HepG2 (cell line): ENCODE data around the gene ASCL3. TPM values are rescaled to one million over a fixed set of nuclear protein-coding genes. Genes with fewer than 3 reads are reported as not detected.

Experiments
- DMAP1 ChIP-seq: IDR thresholded peaks from 2 replicates; pipeline ENCODE4 v1.6.1; 2016
- HIVEP1 ChIP-seq: sonication (generic); formaldehyde crosslinking; IDR thresholded peaks from 2 replicates; pipeline ENCODE4 v1.4.0; 2020; ENCODE audit warnings: mild to moderate bottlenecking, missing genetic modification reagents
- HNRNPH1 ChIP-seq: fragments of 200-400 bp; formaldehyde crosslinking; optimal IDR thresholded peaks from 2 replicates; pipeline ENCODE3; 2017; ENCODE audit warnings: mild to moderate bottlenecking, low read depth, low read length
- IKZF4 ChIP-seq: sonication (generic); formaldehyde crosslinking; IDR thresholded peaks from 2 replicates; pipeline ENCODE4 v1.5.1; 2020; ENCODE audit warnings: borderline replicate concordance, mild to moderate bottlenecking, low read depth, missing genetic modification reagents; ENCODE audit errors: not compliant biosample characterization
- KAT7 ChIP-seq: IDR thresholded peaks from 2 replicates; pipeline ENCODE4 v1.6.1; 2018; ENCODE audit warnings: borderline replicate concordance, missing compliant biosample characterization
- KDM2A ChIP-seq: sonication (generic); formaldehyde crosslinking; IDR thresholded peaks from 2 replicates; pipeline ENCODE4 v1.4.0; 2020; ENCODE audit warnings: low read depth, missing genetic modification reagents, borderline replicate concordance
- KDM3A ChIP-seq: IDR thresholded peaks from 2 replicates; pipeline ENCODE4 v1.6.1; 2018; ENCODE audit warnings: low read depth, missing compliant biosample characterization
- PHF8 ChIP-seq: sonication (generic); formaldehyde crosslinking; IDR thresholded peaks from 2 replicates; pipeline ENCODE4 v1.5.0; 2020; ENCODE audit warnings: missing genetic modification reagents
- POLR2G ChIP-seq: fragments of 200-400 bp; formaldehyde crosslinking; IDR thresholded peaks from 2 replicates; pipeline ENCODE4 v1.6.1; 2018; ENCODE audit warnings: mild to moderate bottlenecking, low read depth, low read length, moderate library complexity
- RARA ChIP-seq: IDR thresholded peaks from 2 replicates; pipeline ENCODE4 v1.6.1; 2016; ENCODE audit warnings: missing genetic modification reagents, missing compliant biosample characterization
- SRSF4 ChIP-seq: fragments of 200-400 bp; formaldehyde crosslinking; IDR thresholded peaks from one replicate; pipeline ENCODE4 v1.6.1; 2018; ENCODE audit warnings: mild to moderate bottlenecking, low read depth, low read length, moderate library complexity; ENCODE audit not compliant: poor library complexity, severe bottlenecking
- YY1 ChIP-seq: IDR thresholded peaks from 2 replicates; pipeline ENCODE4 v1.6.1; 2011; ENCODE audit warnings: low read length, low read depth, moderate library complexity, mild to moderate bottlenecking; ENCODE audit not compliant: insufficient read depth, insufficient replicate concordance
- ZNF746 ChIP-seq: sonication (generic); formaldehyde crosslinking; IDR thresholded peaks from 2 replicates; pipeline ENCODE4 v1.8.0; 2022; ENCODE audit warnings: mild to moderate bottlenecking, missing genetic modification reagents
- ZNF772 ChIP-seq: sonication (generic); formaldehyde crosslinking; IDR thresholded peaks from 2 replicates; pipeline ENCODE4 v1.5.0; 2020; ENCODE audit warnings: mild to moderate bottlenecking, missing genetic modification reagents
- ZNF782 ChIP-seq: sonication (generic); formaldehyde crosslinking; IDR thresholded peaks from 2 replicates; pipeline ENCODE4 v1.4.0; 2020; ENCODE audit warnings: missing genetic modification reagents, mild to moderate bottlenecking, borderline replicate concordance
- ZNF883 ChIP-seq: sonication (generic); formaldehyde crosslinking; IDR thresholded peaks from 2 replicates; pipeline ENCODE4 v1.5.1; 2020; ENCODE audit warnings: mild to moderate bottlenecking, missing genetic modification reagents; ENCODE audit errors: not compliant biosample characterization
- polyA plus RNA-seq, 8 experiments: library from polyadenylated mRNA; depleted of rRNA in 3 of 8; stranded (reverse) in 7 of 8; unstranded in 1 of 8; fragments of >200 nt; fragmentation: Illumina TruSeq in 4 of 8; extraction: Trizol in 4 of 8; gene quantifications; 2 replicates each; pipeline versions ENCODE4 v1.2.1 to v1.2.3, GENCODE V29; 2011 to 2016; ENCODE audit warnings: low read depth in 4 of 8, missing spikeins in 1 of 8, mixed read lengths in 1 of 8; ENCODE audit not compliant: insufficient read depth in 1 of 8
- total RNA-seq, 5 experiments: library from RNA; depleted of rRNA; stranded (reverse); fragments of >200 nt; fragmentation: Illumina TruSeq; extraction: Trizol; gene quantifications; 2 replicates each; pipeline ENCODE4 v1.2.3, GENCODE V29; 2016; ENCODE audit warnings: low read depth in 1 of 5
- TF ChIP-seq, protein P1 (sequence below): IDR thresholded peaks from 2 replicates; pipeline ENCODE4 v1.6.1; 2012; ENCODE audit warnings: inconsistent platforms
- TF ChIP-seq, protein P2 (sequence below): IDR thresholded peaks from 2 replicates; pipeline ENCODE4 v1.6.1; 2016; ENCODE audit warnings: mild to moderate bottlenecking
- TF ChIP-seq, protein P3 (sequence below): IDR thresholded peaks from 2 replicates; pipeline ENCODE4 v1.6.1; 2016; ENCODE audit warnings: low read depth
- TF ChIP-seq, protein P4 (sequence below): sonication (generic); formaldehyde crosslinking; IDR thresholded peaks from 2 replicates; pipeline ENCODE4 v1.5.0; 2020; ENCODE audit warnings: missing genetic modification reagents
- TF ChIP-seq, protein P5 (sequence below): sonication (generic); formaldehyde crosslinking; IDR thresholded peaks from 2 replicates; pipeline ENCODE4 v1.5.1; 2020; ENCODE audit warnings: mild to moderate bottlenecking, missing genetic modification reagents, moderate library complexity

ASCL3 gene
- total and polyA plus RNA-seq, 2 of the 13 experiments (the other 11 are each of a cell fraction or from before 2014, with no cell fraction given) = not detected

DNA sequence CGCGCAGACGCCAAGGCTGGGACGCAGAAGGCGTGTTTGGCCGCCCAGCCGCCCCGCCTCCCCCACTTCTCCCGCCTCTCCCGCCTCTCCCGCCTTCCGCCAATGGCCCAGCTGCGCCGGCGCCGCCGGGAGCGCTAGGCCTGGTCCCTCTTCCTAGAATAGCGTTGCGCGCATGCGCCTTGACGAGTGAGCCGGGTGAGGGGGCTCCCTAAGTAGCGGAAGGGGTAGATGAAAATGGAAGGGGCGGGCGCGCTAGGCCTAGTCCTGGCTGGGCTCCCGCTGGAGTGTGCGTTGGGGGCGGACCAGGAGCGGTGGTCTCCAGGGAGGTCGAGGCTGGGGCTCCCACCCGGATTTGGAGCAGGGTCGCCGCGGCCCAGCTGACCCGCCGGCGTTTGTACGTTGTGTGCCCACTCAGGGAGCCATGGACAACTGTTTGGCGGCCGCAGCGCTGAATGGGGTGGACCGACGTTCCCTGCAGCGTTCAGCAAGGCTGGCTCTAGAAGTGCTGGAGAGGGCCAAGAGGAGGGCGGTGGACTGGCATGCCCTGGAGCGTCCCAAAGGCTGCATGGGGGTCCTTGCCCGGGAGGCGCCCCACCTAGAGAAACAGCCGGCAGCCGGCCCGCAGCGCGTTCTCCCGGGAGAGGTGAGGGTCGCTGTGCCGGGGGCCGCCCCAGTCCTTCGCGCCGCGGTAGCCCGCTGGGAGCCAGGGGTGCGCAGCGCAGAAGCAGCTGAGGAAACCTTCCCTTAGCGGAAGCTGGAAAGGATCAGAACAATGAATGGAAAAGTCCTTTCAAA lies 31.6 kb downstream of the ASCL3 start, which contains the start of gene AKIP1 (continued):
- TF ChIP-seq, protein P1, sequence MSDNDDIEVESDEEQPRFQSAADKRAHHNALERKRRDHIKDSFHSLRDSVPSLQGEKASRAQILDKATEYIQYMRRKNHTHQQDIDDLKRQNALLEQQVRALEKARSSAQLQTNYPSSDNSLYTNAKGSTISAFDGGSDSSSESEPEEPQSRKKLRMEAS = peak; percentile 44; the same call in 1 of the 2 replicates
- TF ChIP-seq POLR2G (peak; percentile 88), ZNF883 (CRISPR knock-in tag) (peak; percentile 61), KDM2A (peak; percentile 76; the same call in 1 of the 2 replicates), ZNF746 (peak; percentile 59; the same call in 1 of the 2 replicates), SRSF4 (no peak), ZNF772 (CRISPR knock-in tag) (peak; percentile 64; the same call in 1 of the 2 replicates), KAT7 (peak; percentile 32; the same call in 1 of the 2 replicates), ZNF782 (CRISPR knock-in tag) (peak; percentile 73; the same call in 1 of the 2 replicates), HIVEP1 (peak; percentile 92), PHF8 (CRISPR knock-in tag) (peak; percentile 97), DMAP1 (CRISPR knock-in tag) (peak; percentile 44; the same call in 1 of the 2 replicates), IKZF4 (CRISPR knock-in tag) (peak; percentile 59), YY1 (no peak), KDM3A (CRISPR knock-in tag) (peak; percentile 51; the same call in 1 of the 2 replicates), HNRNPH1 (no peak), RARA (CRISPR knock-in tag) (no peak)
- TF ChIP-seq, protein P2, sequence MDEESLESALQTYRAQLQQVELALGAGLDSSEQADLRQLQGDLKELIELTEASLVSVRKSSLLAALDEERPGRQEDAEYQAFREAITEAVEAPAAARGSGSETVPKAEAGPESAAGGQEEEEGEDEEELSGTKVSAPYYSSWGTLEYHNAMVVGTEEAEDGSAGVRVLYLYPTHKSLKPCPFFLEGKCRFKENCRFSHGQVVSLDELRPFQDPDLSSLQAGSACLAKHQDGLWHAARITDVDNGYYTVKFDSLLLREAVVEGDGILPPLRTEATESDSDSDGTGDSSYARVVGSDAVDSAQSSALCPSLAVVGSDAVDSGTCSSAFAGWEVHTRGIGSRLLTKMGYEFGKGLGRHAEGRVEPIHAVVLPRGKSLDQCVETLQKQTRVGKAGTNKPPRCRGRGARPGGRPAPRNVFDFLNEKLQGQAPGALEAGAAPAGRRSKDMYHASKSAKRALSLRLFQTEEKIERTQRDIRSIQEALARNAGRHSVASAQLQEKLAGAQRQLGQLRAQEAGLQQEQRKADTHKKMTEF (CRISPR knock-in tag) = peak; percentile 21; the same call in 1 of the 2 replicates
- TF ChIP-seq, protein P3, sequence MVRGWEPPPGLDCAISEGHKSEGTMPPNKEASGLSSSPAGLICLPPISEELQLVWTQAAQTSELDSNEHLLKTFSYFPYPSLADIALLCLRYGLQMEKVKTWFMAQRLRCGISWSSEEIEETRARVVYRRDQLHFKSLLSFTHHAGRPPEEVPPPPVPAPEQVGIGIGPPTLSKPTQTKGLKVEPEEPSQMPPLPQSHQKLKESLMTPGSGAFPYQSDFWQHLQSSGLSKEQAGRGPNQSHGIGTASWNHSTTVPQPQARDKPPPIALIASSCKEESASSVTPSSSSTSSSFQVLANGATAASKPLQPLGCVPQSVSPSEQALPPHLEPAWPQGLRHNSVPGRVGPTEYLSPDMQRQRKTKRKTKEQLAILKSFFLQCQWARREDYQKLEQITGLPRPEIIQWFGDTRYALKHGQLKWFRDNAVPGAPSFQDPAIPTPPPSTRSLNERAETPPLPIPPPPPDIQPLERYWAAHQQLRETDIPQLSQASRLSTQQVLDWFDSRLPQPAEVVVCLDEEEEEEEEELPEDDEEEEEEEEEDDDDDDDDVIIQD = 0 out of 2 replicates have a peak, but pooled peaks have one; percentile 28
- TF ChIP-seq, protein P4, sequence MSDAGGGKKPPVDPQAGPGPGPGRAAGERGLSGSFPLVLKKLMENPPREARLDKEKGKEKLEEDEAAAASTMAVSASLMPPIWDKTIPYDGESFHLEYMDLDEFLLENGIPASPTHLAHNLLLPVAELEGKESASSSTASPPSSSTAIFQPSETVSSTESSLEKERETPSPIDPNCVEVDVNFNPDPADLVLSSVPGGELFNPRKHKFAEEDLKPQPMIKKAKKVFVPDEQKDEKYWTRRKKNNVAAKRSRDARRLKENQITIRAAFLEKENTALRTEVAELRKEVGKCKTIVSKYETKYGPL (CRISPR knock-in tag) = no peak
- TF ChIP-seq, protein P5, sequence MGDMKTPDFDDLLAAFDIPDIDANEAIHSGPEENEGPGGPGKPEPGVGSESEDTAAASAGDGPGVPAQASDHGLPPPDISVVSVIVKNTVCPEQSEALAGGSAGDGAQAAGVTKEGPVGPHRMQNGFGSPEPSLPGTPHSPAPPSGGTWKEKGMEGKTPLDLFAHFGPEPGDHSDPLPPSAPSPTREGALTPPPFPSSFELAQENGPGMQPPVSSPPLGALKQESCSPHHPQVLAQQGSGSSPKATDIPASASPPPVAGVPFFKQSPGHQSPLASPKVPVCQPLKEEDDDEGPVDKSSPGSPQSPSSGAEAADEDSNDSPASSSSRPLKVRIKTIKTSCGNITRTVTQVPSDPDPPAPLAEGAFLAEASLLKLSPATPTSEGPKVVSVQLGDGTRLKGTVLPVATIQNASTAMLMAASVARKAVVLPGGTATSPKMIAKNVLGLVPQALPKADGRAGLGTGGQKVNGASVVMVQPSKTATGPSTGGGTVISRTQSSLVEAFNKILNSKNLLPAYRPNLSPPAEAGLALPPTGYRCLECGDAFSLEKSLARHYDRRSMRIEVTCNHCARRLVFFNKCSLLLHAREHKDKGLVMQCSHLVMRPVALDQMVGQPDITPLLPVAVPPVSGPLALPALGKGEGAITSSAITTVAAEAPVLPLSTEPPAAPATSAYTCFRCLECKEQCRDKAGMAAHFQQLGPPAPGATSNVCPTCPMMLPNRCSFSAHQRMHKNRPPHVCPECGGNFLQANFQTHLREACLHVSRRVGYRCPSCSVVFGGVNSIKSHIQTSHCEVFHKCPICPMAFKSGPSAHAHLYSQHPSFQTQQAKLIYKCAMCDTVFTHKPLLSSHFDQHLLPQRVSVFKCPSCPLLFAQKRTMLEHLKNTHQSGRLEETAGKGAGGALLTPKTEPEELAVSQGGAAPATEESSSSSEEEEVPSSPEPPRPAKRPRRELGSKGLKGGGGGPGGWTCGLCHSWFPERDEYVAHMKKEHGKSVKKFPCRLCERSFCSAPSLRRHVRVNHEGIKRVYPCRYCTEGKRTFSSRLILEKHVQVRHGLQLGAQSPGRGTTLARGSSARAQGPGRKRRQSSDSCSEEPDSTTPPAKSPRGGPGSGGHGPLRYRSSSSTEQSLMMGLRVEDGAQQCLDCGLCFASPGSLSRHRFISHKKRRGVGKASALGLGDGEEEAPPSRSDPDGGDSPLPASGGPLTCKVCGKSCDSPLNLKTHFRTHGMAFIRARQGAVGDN (CRISPR knock-in tag) = peak; percentile 86
